H54 (cell line): ENCODE data around the gene HDAC7.

Experiments
- DNase-seq: peaks from one replicate; pipeline ENCODE4 v3.0.0; 2011; ENCODE audit warnings: low spot score, mixed read lengths; ENCODE audit not compliant: insufficient read length
- FAIRE-seq: peaks from 3 replicates; lab custom pipeline; 2011; peaks lifted over from hg19 to GRCh38; lab: Jason Lieb, UNC
- POLR2A ChIP-seq: IDR thresholded peaks from 2 replicates; pipeline ENCODE4 v1.6.1; 2011; ENCODE audit warnings: low read depth, mild to moderate bottlenecking, low read length

Gene HDAC7

GRCh38 chr12:47856721-47857575 is 37.2 kb upstream of the HDAC7 start:
- DNase-seq (no peak), FAIRE-seq (no peak)
- TF ChIP-seq POLR2A, result no peak

GRCh38 chr12:47856094-47856493 is 36.4 kb upstream of the HDAC7 start:
- FAIRE-seq, result no peak
- DNase-seq, result no peak
- TF ChIP-seq POLR2A, result no peak

- DNase-seq (no peak), FAIRE-seq (no peak)
- no peak for TF ChIP-seq POLR2A
Observed at GRCh38 chr12:47855502-47855901, 35.8 kb upstream of the HDAC7 start.

GRCh38 chr12:47854531-47854930 is 34.8 kb upstream of the HDAC7 start:
- FAIRE-seq, result no peak

GRCh38 chr12:47852096-47852571 is 32.4 kb upstream of the HDAC7 start:
- FAIRE-seq (no peak), DNase-seq (no peak)
- no peak for TF ChIP-seq POLR2A

More at GRCh38 chr12:47854531-47854930, 34.8 kb upstream of the HDAC7 start:
- DNase-seq, result no peak
- no peak for TF ChIP-seq POLR2A

GRCh38 chr12:47851303-47851952 is 31.7 kb upstream of the HDAC7 start:
- TF ChIP-seq POLR2A, result no peak
- DNase-seq (no peak), FAIRE-seq (no peak)

- DNase-seq, result no peak
- no peak for FAIRE-seq
Observed at GRCh38 chr12:47850153-47851084, 30.7 kb upstream of the HDAC7 start.

GRCh38 chr12:47849261-47849660 is 29.6 kb upstream of the HDAC7 start:
- TF ChIP-seq POLR2A, result no peak
- no peak for FAIRE-seq
- no peak for DNase-seq

More at GRCh38 chr12:47850153-47851084, 30.7 kb upstream of the HDAC7 start:
- TF ChIP-seq POLR2A, result no peak

GRCh38 chr12:47848853-47849252 is 29.1 kb upstream of the HDAC7 start:
- no peak for TF ChIP-seq POLR2A
- FAIRE-seq (no peak), DNase-seq (no peak)

GRCh38 chr12:47846294-47846996 is 26.7 kb upstream of the HDAC7 start:
- no peak for TF ChIP-seq POLR2A
- no peak for FAIRE-seq

GRCh38 chr12:47845081-47845480 is 25.4 kb upstream of the HDAC7 start:
- no peak for TF ChIP-seq POLR2A
- FAIRE-seq (no peak), DNase-seq (no peak)

More at GRCh38 chr12:47846294-47846996, 26.7 kb upstream of the HDAC7 start:
- DNase-seq, result no peak

- no peak for TF ChIP-seq POLR2A
- FAIRE-seq (no peak), DNase-seq (no peak)
Observed at GRCh38 chr12:47844264-47845019, 24.7 kb upstream of the HDAC7 start.
